ENCODE results near the gene MEGF11. TPM values are rescaled to one million over a fixed set of nuclear protein-coding genes. Genes with fewer than 3 reads are reported as not detected.

Gene MEGF11
- total RNA-seq, 6 experiments from 2014 or later, result not detected

- H3K4me3 Mint-ChIP-seq, result no peak overlapping the region
- H3K36me3 Mint-ChIP-seq (ENCODE audit: low read depth), result no peaks in the 10 kb centered on the region
- H3K27ac Mint-ChIP-seq, result no peak overlapping the region
Measured at GRCh38 chr15:66130496-66131034, 123.0 kb downstream of the MEGF11 start.

GRCh38 chr15:66129586-66129985 is 124.0 kb downstream of the MEGF11 start:
- H3K36me3 Mint-ChIP-seq (ENCODE audit: low read depth), result no peaks in the 10 kb centered on the region
- no peaks in the 10 kb centered on the region for H3K9me3 Mint-ChIP-seq
- H3K27ac Mint-ChIP-seq, result no peak overlapping the region
- TF ChIP-seq CTCF (IDR thresholded peaks at IDR 0.05), result no peak
- DNase-seq, result no peak
- no peaks in the 10 kb centered on the region for H3K4me1 Mint-ChIP-seq (ENCODE audit: low read depth)
- H3K4me3 Mint-ChIP-seq, result no peak overlapping the region
- peaks cover 81% of the 10 kb centered on the region for H3K27me3 Mint-ChIP-seq (ENCODE audit: insufficient read depth)

More at GRCh38 chr15:66130496-66131034, 123.0 kb downstream of the MEGF11 start:
- no peak for TF ChIP-seq CTCF (IDR thresholded peaks at IDR 0.05)
- H3K4me1 Mint-ChIP-seq (ENCODE audit: low read depth), result no peaks in the 10 kb centered on the region
- H3K27me3 Mint-ChIP-seq (ENCODE audit: insufficient read depth), result peaks cover 79% of the 10 kb centered on the region
- H3K9me3 Mint-ChIP-seq, result no peaks in the 10 kb centered on the region
- DNase-seq, result no peak

- Mint-ChIP-seq H3K9me3 (no peaks in the 10 kb centered on the region), H3K27ac (no peak overlapping the region), H3K36me3 (ENCODE audit: low read depth) (no peaks in the 10 kb centered on the region), H3K4me1 (ENCODE audit: low read depth) (no peaks in the 10 kb centered on the region), H3K4me3 (no peak overlapping the region), H3K27me3 (ENCODE audit: insufficient read depth) (peaks cover 76% of the 10 kb centered on the region)
- DNase-seq, result no peak
- no peak for TF ChIP-seq CTCF (IDR thresholded peaks at IDR 0.05)
Measured at GRCh38 chr15:66128116-66128680, 125.4 kb downstream of the MEGF11 start.

GRCh38 chr15:66126456-66126855 is 127.1 kb downstream of the MEGF11 start:
- H3K27me3 Mint-ChIP-seq (ENCODE audit: insufficient read depth), result peaks cover 74% of the 10 kb centered on the region
- DNase-seq, result no peak
- H3K4me3 Mint-ChIP-seq, result no peak overlapping the region
- no peaks in the 10 kb centered on the region for H3K36me3 Mint-ChIP-seq (ENCODE audit: low read depth)
- no peak for TF ChIP-seq CTCF (IDR thresholded peaks at IDR 0.05)
- H3K27ac Mint-ChIP-seq, result no peak overlapping the region
- no peaks in the 10 kb centered on the region for H3K9me3 Mint-ChIP-seq
- H3K4me1 Mint-ChIP-seq (ENCODE audit: low read depth), result no peaks in the 10 kb centered on the region

- H3K4me3 Mint-ChIP-seq, result no peak overlapping the region
- H3K27me3 Mint-ChIP-seq (ENCODE audit: insufficient read depth), result peaks cover 69% of the 10 kb centered on the region
- no peak overlapping the region for H3K27ac Mint-ChIP-seq
- no peaks in the 10 kb centered on the region for H3K4me1 Mint-ChIP-seq (ENCODE audit: low read depth)
- no peaks in the 10 kb centered on the region for H3K36me3 Mint-ChIP-seq (ENCODE audit: low read depth)
- no peak for DNase-seq
- H3K9me3 Mint-ChIP-seq, result no peaks in the 10 kb centered on the region
- no peak for TF ChIP-seq CTCF (IDR thresholded peaks at IDR 0.05)
Measured at GRCh38 chr15:66126031-66126441, 127.5 kb downstream of the MEGF11 start.

All from HFFc6 (cell line).